NCI-H774 (cell line): ENCODE data around the gene CERS4.
"Not testable (repeated sequence)": the region's sequence is repeated elsewhere in the genome, so short reads cannot be mapped to it uniquely, and the experiment has no call there.

Source experiments
- DNase-seq: peaks from one replicate; lab custom pipeline; 2025; lab: John Stamatoyannopoulos, UW

Gene CERS4

GRCh38 chr19:8264248-8264647, 55.1 kb downstream of the CERS4 start:
- not testable (repeated sequence) for DNase-seq

GRCh38 chr19:8265872-8266271, 56.7 kb downstream of the CERS4 start:
- DNase-seq = no peak

GRCh38 chr19:8269724-8270123, 60.6 kb downstream of the CERS4 start:
- no peak for DNase-seq

- not testable (repeated sequence) for DNase-seq
Measured at GRCh38 chr19:8276508-8276907, 67.3 kb downstream of the CERS4 start.

GRCh38 chr19:8291337-8291736, 82.2 kb downstream of the CERS4 start:
- DNase-seq = not testable (repeated sequence)

- no peak for DNase-seq
Measured at GRCh38 chr19:8302357-8302691, 93.2 kb downstream of the CERS4 start.

GRCh38 chr19:8302734-8303133, 93.6 kb downstream of the CERS4 start:
- no peak for DNase-seq

GRCh38 chr19:8304841-8305621, 95.9 kb downstream of the CERS4 start:
- no peak for DNase-seq

GRCh38 chr19:8305798-8306197, 96.6 kb downstream of the CERS4 start:
- DNase-seq = no peak

- no peak for DNase-seq
Measured at GRCh38 chr19:8306235-8307054, 97.3 kb downstream of the CERS4 start.

- no peak for DNase-seq
Measured at GRCh38 chr19:8307400-8307964, 98.3 kb downstream of the CERS4 start.

GRCh38 chr19:8307965-8308866, 99.0 kb downstream of the CERS4 start, which contains the start of gene CD320:
TSS of gene CD320 (minus strand) at chr19:8308358. CDS start at chr19:8308290, 68 bp downstream.
- DNase-seq = peak; percentile 90

GRCh38 chr19:8308891-8309291, 99.7 kb downstream of the CERS4 start:
- no peak for DNase-seq

- DNase-seq = no peak
Measured at GRCh38 chr19:8310342-8311055, 101.3 kb downstream of the CERS4 start.

GRCh38 chr19:8311461-8312260, 102.5 kb downstream of the CERS4 start:
- no peak for DNase-seq
